GM19452 (cell line): ENCODE data around the gene SRSF2.
"Not testable (repeated sequence)": the region's sequence is repeated elsewhere in the genome, so short reads cannot be mapped to it uniquely, and the experiment has no call there.

Experiments used
- ATAC-seq: cut with Tn5 transposase; IDR thresholded peaks from one replicate; pipeline ENCODE4 v1.9.1; 2021; ENCODE audit not compliant: unreplicated experiment

Gene SRSF2

GRCh38 chr17:76739568-76740115 lies 2.5 kb upstream of the SRSF2 start:
- ATAC-seq, result not testable (repeated sequence)

GRCh38 chr17:76738468-76738850 lies 1.3 kb upstream of the SRSF2 start:
- no peak for ATAC-seq

GRCh38 chr17:76737676-76738467 lies 741 bp upstream of the SRSF2 start, which contains the start of gene MFSD11:
Gene MFSD11, plus strand, starts transcription at chr17:76738119. Its CDS starts 234 bp downstream, at chr17:76738353.
- ATAC-seq, result peak; percentile 57

GRCh38 chr17:76736349-76737081 lies 616 bp downstream of the SRSF2 start:
- ATAC-seq, result peak; percentile 10

GRCh38 chr17:76735586-76736348 lies 1.4 kb downstream of the SRSF2 start:
- ATAC-seq, result no peak

GRCh38 chr17:76735006-76735405 lies 2.1 kb downstream of the SRSF2 start:
- ATAC-seq, result no peak

GRCh38 chr17:76734080-76734840 lies 2.9 kb downstream of the SRSF2 start:
- no peak for ATAC-seq

- ATAC-seq, result no peak
Observed at GRCh38 chr17:76733618-76733957, 3.5 kb downstream of the SRSF2 start.

- ATAC-seq, result no peak
Observed at GRCh38 chr17:76732734-76733617, 4.2 kb downstream of the SRSF2 start.

- ATAC-seq, result not testable (repeated sequence)
Observed at GRCh38 chr17:76731800-76732733, 5.1 kb downstream of the SRSF2 start.

GRCh38 chr17:76727745-76728456 lies 9.2 kb downstream of the SRSF2 start:
- ATAC-seq, result no peak

- ATAC-seq, result peak; percentile 45
Observed at GRCh38 chr17:76726776-76727718, 10.1 kb downstream of the SRSF2 start, which contains the start of gene METTL23. Gene METTL23, plus strand, starts transcription at chr17:76726839. Its CDS starts 2,872 bp downstream, at chr17:76729711.

GRCh38 chr17:76726231-76726775 lies 10.8 kb downstream of the SRSF2 start, which contains the start of gene JMJD6:
Gene JMJD6, minus strand, starts transcription at chr17:76726606. Its CDS starts 131 bp downstream, at chr17:76726475.
- peak; percentile 51 for ATAC-seq

- peak; percentile 19 for ATAC-seq
Observed at GRCh38 chr17:76725580-76726230, 11.4 kb downstream of the SRSF2 start.

GRCh38 chr17:76723812-76724211 lies 13.3 kb downstream of the SRSF2 start:
- no peak for ATAC-seq

GRCh38 chr17:76722977-76723376 lies 14.2 kb downstream of the SRSF2 start:
- ATAC-seq, result not testable (repeated sequence)
